Kidney epithelial cell (primary cell): ENCODE measurements around the gene CPSF4L. TPM values are rescaled to one million over a fixed set of nuclear protein-coding genes. Genes with fewer than 3 reads are reported as not detected.

ENCODE experiments used
- DNase-seq: peaks from one replicate; pipeline ENCODE4 v3.0.0-alpha.2; 2010; ENCODE audit warnings: low read depth
- H3K27me3 ChIP-seq: 2 replicates; pipeline ENCODE4 v1.6.0; 2011; ENCODE audit warnings: low read length; ENCODE audit not compliant: control insufficient read depth, insufficient read depth
- H3K36me3 ChIP-seq: 2 replicates; pipeline ENCODE4 v1.5.1; 2011; ENCODE audit warnings: low read length; ENCODE audit not compliant: control insufficient read depth, insufficient read depth
- H3K4me3 ChIP-seq: 2 replicates; pipeline ENCODE4 v1.5.1; 2011; ENCODE audit warnings: low read depth, mild to moderate bottlenecking, control low read depth, low read length
- total RNA-seq: library from RNA; depleted of rRNA; stranded (reverse); fragments of >200 nt; gene quantifications from 2 replicates; pipeline ENCODE4 v1.2.3, GENCODE V29; 2015
- TF ChIP-seq, protein P1 (sequence below): IDR thresholded peaks from 2 replicates; pipeline ENCODE4 v1.5.1; 2011; ENCODE audit warnings: mild to moderate bottlenecking, moderate library complexity, low read length, control low read depth, inconsistent platforms; ENCODE audit not compliant: insufficient read depth, poor library complexity, severe bottlenecking

Gene CPSF4L
- total RNA-seq, 1 donor from 2014 or later: not detected

DNA sequence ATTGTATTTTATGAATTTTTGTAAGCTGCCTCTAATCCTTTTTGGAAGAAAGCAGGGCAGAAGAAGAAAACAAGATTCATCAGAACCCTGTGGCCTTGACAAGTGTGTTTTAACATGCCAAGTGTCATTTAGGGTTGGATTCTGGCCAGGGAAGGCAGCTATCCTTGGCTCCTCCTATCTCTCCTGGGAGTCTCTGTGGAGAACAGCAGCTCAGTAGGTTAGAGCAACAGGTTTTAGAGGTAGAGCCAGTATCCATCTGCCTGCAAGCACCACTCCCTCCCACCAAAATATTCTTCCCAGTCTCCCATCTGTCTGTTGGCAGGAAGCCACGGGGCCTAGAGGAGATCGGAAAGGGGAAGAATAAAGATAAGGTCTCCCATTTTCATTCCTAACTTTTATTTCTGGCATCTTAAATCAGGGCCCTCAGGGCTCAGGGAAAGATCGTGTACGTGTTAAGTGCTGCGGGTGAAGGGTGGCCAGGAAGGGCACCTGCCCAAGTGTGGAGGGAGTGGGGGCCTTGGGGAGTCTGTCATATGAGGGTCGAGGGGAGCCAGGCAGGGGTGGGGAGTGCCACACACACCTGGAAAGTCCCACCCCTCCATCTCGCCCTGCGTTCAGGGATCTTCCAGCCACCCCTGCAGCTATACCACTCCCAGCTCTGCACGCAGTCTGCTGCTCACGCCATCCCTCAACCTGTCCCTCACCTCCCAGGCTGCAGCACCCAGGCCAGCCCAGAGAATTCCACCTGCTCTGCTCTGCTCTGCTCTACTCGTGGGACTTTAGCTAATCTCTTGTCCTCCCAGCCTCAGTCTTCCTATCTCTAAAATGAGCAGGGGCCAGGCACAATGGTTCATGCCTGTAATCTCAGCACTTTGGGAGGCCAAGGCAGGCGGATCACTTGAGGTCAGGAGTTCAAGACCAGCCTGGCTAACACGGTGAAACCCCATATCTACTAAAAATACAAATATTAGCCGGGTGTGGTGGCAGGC, 17.1 kb upstream of the CPSF4L start:
- Histone ChIP-seq H3K27me3 (no peaks in the 10 kb centered on the region), H3K36me3 (no peaks in the 10 kb centered on the region), H3K4me3 (no peak overlapping the region)
- DNase-seq: no peak
- TF ChIP-seq, protein P1, sequence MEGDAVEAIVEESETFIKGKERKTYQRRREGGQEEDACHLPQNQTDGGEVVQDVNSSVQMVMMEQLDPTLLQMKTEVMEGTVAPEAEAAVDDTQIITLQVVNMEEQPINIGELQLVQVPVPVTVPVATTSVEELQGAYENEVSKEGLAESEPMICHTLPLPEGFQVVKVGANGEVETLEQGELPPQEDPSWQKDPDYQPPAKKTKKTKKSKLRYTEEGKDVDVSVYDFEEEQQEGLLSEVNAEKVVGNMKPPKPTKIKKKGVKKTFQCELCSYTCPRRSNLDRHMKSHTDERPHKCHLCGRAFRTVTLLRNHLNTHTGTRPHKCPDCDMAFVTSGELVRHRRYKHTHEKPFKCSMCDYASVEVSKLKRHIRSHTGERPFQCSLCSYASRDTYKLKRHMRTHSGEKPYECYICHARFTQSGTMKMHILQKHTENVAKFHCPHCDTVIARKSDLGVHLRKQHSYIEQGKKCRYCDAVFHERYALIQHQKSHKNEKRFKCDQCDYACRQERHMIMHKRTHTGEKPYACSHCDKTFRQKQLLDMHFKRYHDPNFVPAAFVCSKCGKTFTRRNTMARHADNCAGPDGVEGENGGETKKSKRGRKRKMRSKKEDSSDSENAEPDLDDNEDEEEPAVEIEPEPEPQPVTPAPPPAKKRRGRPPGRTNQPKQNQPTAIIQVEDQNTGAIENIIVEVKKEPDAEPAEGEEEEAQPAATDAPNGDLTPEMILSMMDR: no peak

DNA sequence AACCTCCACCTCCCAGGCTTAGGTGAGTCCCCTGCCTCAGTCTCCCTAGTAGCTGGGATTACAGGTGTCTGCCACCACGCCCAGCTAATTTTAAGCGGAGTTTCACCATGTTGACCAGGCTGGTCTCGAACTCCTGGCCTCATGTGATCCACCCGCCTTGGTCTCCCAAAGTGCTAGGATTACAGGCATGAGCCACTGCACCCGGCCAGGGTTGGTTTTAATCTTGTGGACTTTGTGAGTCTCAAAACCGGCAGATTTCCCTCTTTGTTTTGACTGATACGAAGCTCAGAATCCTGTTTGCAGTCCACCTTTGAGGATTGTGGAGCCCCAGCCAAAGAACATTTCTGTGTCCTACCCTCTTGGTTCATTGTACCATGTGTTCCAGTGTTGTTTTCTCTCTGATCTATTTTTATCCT, 16.4 kb upstream of the CPSF4L start:
- no peak overlapping the region for H3K4me3 ChIP-seq
- no peaks in the 10 kb centered on the region for H3K36me3 ChIP-seq
- no peaks in the 10 kb centered on the region for H3K27me3 ChIP-seq
- TF ChIP-seq, protein P1: no peak
- no peak for DNase-seq

DNA sequence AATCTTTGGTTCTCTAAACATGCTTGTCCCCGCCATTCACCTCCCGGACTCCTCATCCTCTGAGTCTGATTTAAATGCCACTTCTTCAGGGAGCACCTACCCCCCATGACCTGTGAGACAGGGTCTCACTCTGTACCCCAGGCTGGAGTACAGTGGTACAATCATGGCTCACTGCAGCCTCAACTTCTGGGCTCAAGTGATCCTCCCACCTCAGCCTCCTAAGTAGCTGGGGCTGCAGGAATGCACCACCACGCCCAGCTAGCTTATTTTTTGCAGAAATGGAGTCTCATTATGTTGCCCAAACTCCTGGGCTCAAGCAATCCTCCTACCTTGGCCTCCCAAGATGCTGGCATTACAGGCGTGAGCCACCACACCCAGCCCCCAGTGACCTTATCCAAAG, 12.8 kb upstream of the CPSF4L start:
- TF ChIP-seq, protein P1: no peak
- DNase-seq: no peak
- H3K27me3 ChIP-seq: no peaks in the 10 kb centered on the region
- no peaks in the 10 kb centered on the region for H3K36me3 ChIP-seq
- no peak overlapping the region for H3K4me3 ChIP-seq

DNA sequence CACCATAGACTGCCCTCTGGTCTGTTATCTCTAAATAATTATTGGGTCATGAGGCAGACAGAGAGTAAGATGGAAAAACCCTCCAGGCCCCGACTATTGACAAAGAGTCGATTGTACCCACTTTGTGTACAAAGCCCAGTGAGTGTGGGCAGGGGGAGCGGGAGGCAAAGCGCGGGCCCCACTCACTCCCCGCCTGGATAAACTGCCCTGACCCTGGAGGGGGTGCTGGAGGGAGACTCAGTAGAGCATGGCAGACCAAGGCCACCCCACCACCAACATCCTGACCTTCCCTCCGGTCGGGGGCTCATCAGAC, 11.2 kb upstream of the CPSF4L start:
- Histone ChIP-seq H3K4me3 (no peak overlapping the region), H3K36me3 (no peaks in the 10 kb centered on the region), H3K27me3 (no peaks in the 10 kb centered on the region)
- DNase-seq: no peak
- TF ChIP-seq, protein P1: no peak

DNA sequence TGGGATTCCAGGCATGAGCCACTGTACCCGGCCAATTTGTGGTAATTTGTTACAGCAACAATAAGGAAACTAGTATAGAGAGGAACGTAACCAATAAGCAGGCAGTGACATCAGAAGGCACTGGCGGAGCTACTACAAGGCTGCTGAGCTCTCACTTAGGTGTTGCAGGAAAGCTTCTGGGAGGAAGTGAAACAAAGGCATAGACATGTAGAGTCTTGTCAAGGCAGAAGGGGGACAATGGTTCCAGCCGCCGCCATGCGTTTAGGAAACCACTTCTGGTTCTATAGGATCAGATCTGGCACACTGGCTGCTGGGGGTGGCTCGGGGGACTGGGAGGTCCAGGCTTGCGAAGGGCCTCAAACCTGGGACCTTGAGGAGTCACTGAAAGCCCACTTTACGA, 9.4 kb upstream of the CPSF4L start:
- Histone ChIP-seq H3K27me3 (no peaks in the 10 kb centered on the region), H3K36me3 (no peaks in the 10 kb centered on the region), H3K4me3 (no peak overlapping the region)
- DNase-seq: no peak
- TF ChIP-seq, protein P1: no peak

DNA sequence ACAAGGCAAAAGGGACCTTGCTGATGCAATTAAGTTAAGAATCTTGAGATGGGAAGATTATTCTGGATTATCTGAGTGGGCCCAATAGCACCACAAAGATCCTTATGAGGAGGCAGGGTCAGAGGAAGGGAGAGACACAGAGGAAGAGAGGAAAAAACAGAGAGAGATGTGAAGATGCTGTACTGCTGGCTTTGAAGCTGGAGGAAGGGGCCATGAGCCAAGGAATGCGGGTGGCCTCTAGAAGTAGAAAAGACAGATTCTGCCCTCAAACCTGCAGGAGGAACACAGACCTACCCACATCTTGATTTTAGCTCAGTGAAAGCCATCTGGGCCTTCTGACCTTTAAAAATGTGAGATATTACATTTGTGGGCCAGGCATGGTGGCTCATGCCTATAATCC, 8.1 kb upstream of the CPSF4L start:
- DNase-seq: no peak
- H3K4me3 ChIP-seq: no peak overlapping the region
- H3K36me3 ChIP-seq: no peaks in the 10 kb centered on the region
- H3K27me3 ChIP-seq: no peaks in the 10 kb centered on the region
- TF ChIP-seq, protein P1: no peak
